ENCODE measurements around the gene CCDC158.

The CCDC158 gene

DNA sequence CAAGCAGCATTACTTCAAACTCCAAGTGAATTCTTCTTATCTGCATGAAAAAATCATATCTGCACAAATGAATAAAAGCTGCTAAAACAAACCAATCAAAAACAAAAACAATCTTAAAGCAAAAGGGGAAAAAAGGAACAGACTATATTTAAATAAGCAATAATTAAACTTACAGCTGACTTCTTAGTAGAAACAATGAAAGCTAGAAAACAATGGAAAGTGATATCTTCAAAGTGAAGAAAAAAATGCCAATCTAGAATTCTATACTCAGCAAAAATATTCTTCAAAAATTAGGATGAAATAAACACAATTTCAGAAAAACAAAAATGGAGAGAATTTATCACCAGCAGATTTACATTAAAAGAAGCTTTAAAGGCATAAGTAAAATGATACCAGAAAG lies 94.4 kb downstream of the CCDC158 start:
- DNase-seq, result no peak
- peaks cover 36% of the 10 kb centered on the region for H3K9me3 Mint-ChIP-seq
- no peaks in the 10 kb centered on the region for H3K4me1 Mint-ChIP-seq
- H3K36me3 Mint-ChIP-seq (ENCODE audit: low read depth), result no peaks in the 10 kb centered on the region
- peaks cover 5% of the 10 kb centered on the region for H3K27me3 Mint-ChIP-seq (ENCODE audit: low read depth, poor library complexity)
- no peak overlapping the region for H3K4me3 Mint-ChIP-seq
- H3K27ac Mint-ChIP-seq, result no peak overlapping the region
- TF ChIP-seq, protein P1, sequence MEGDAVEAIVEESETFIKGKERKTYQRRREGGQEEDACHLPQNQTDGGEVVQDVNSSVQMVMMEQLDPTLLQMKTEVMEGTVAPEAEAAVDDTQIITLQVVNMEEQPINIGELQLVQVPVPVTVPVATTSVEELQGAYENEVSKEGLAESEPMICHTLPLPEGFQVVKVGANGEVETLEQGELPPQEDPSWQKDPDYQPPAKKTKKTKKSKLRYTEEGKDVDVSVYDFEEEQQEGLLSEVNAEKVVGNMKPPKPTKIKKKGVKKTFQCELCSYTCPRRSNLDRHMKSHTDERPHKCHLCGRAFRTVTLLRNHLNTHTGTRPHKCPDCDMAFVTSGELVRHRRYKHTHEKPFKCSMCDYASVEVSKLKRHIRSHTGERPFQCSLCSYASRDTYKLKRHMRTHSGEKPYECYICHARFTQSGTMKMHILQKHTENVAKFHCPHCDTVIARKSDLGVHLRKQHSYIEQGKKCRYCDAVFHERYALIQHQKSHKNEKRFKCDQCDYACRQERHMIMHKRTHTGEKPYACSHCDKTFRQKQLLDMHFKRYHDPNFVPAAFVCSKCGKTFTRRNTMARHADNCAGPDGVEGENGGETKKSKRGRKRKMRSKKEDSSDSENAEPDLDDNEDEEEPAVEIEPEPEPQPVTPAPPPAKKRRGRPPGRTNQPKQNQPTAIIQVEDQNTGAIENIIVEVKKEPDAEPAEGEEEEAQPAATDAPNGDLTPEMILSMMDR (IDR thresholded peaks at IDR 0.05), result no peak

DNA sequence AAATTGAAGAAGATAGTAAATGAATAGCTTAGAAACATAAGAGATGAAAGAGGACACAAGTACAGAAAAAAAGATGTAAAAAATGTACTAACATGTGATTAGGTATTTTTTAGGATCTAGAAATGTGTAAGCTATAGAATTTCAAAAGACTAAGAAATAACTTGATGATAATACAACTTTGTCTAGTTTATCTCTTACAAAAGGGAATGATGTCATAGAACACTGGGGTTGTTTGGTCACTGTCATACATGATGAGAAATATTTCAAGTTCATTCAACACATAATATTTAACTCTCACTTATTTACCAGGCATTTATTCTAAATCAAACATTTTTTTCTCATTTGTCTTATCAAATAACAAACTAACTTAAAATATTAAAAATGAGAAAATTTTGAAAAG lies 95.9 kb downstream of the CCDC158 start:
- peaks cover 3% of the 10 kb centered on the region for H3K27me3 Mint-ChIP-seq (ENCODE audit: low read depth, poor library complexity)
- TF ChIP-seq, protein P1 (IDR thresholded peaks at IDR 0.05), result no peak
- H3K9me3 Mint-ChIP-seq, result peaks cover 48% of the 10 kb centered on the region
- no peaks in the 10 kb centered on the region for H3K4me1 Mint-ChIP-seq
- no peak overlapping the region for H3K27ac Mint-ChIP-seq
- no peak for DNase-seq
- H3K36me3 Mint-ChIP-seq (ENCODE audit: low read depth), result no peaks in the 10 kb centered on the region
- H3K4me3 Mint-ChIP-seq, result no peak overlapping the region

DNA sequence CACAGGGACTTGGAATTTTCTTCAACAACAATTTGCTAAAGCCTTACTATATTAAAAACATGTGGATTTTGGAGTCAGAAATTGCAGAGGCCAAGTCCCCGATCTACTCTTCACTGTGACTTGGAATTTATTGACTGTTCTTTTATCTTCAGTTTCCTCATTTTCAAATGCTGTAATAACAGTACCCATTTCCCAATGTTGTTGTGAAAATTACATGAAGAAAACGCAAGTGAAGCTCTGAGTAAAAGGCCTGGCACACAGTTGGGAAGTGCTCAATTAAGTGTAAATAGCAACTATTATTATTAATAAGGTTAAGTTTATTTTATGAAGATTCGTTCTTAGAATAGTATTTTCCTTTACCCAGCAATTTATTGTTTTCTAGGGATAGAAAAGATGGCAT lies 98.7 kb downstream of the CCDC158 start:
- H3K36me3 Mint-ChIP-seq (ENCODE audit: low read depth), result no peaks in the 10 kb centered on the region
- no peak overlapping the region for H3K27ac Mint-ChIP-seq
- TF ChIP-seq, protein P1 (IDR thresholded peaks at IDR 0.05), result no peak
- no peak for DNase-seq
- peaks cover 3% of the 10 kb centered on the region for H3K27me3 Mint-ChIP-seq (ENCODE audit: low read depth, poor library complexity)
- no peak overlapping the region for H3K4me3 Mint-ChIP-seq
- H3K4me1 Mint-ChIP-seq, result no peaks in the 10 kb centered on the region
- peaks cover 58% of the 10 kb centered on the region for H3K9me3 Mint-ChIP-seq

DNA sequence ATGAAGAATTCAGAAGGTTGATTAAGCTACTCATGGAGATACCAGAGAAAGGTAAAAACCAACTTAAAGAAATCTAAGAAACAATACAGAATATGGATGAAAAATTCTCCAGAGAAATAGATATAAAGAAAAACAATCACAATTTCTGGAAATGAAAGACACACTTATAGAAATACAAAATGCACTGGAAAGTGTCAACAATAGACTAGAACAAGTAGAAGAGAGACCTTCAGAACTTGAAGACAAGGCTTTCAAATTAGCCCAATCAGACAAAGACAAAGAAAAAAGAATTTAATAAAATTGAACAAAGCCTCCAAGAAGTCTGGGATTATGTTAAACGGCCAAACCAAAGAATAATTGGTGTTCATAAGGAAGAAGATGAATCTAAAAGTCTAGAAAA lies 104.8 kb downstream of the CCDC158 start:
- Mint-ChIP-seq H3K4me1 (peaks cover 4% of the 10 kb centered on the region), H3K27me3 (ENCODE audit: low read depth, poor library complexity) (peaks cover 10% of the 10 kb centered on the region), H3K36me3 (ENCODE audit: low read depth) (no peaks in the 10 kb centered on the region), H3K9me3 (peaks cover 62% of the 10 kb centered on the region), H3K4me3 (no peak overlapping the region), H3K27ac (no peak overlapping the region)
- TF ChIP-seq, protein P1 (IDR thresholded peaks at IDR 0.05), result no peak
- DNase-seq, result no peak

DNA sequence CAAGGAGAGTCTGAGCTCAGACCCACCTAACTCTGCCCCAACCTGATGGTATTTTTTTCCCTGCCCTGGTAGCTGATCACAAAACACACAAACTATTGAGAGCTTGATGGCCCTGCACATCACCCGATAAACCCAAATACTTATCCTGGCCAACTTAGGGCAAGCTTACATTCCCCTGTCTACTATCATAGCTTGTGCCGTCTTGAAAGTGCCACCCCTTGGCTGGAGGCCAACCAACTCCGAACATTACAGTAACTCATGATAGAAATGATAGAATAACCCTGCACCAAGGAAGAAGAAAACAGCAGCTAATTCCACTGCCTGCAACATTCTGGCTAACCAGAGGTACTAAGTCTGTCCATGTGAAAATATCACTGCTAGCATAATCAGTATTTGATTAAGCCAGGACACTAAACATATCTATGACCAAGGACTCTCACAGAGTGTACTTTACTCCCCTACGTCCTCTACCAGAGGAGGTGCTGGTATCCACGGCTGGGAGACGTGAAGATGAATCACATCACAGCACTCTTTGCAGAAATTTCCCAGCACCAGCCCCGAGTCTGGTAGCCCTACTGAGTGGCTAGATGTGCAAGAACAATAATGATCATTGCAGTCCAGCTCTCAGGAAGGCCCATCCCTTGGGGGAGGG lies 105.5 kb downstream of the CCDC158 start:
- Mint-ChIP-seq H3K27me3 (ENCODE audit: low read depth, poor library complexity) (peaks cover 10% of the 10 kb centered on the region), H3K27ac (no peak overlapping the region), H3K4me1 (peaks cover 8% of the 10 kb centered on the region), H3K36me3 (ENCODE audit: low read depth) (peaks cover 4% of the 10 kb centered on the region), H3K4me3 (no peak overlapping the region), H3K9me3 (peaks cover 55% of the 10 kb centered on the region)
- TF ChIP-seq, protein P1 (IDR thresholded peaks at IDR 0.05), result no peak
- no peak for DNase-seq

DNA sequence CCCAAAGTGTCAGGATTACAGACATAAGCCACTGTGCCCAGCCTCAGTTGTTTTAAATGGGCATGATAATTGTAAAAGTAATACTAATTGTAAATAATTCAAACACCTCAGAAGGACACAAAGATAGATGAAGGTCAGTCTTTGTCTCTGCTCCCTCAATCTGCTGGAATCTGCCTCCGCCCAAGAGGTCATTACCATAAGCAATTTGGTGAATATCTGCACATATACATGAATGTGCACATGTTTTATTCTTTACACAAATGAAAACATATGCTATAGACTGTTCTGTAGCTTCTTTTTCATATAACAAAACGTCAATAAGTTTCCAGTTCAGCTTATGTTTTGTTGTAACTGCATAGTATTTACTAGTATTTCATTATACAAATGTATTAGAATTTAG lies 107.4 kb downstream of the CCDC158 start:
- peaks cover 7% of the 10 kb centered on the region for H3K27me3 Mint-ChIP-seq (ENCODE audit: low read depth, poor library complexity)
- TF ChIP-seq, protein P1 (IDR thresholded peaks at IDR 0.05), result no peak
- H3K9me3 Mint-ChIP-seq, result peaks cover 41% of the 10 kb centered on the region
- no peak overlapping the region for H3K4me3 Mint-ChIP-seq
- H3K27ac Mint-ChIP-seq, result no peak overlapping the region
- no peak for DNase-seq
- peaks cover 19% of the 10 kb centered on the region for H3K36me3 Mint-ChIP-seq (ENCODE audit: low read depth)
- peaks cover 21% of the 10 kb centered on the region for H3K4me1 Mint-ChIP-seq
